Fibroblast of skin of right biceps (primary cell): ENCODE data around the gene LYPD6.
"Not testable (repeated sequence)": the region's sequence is repeated elsewhere in the genome, so short reads cannot be mapped to it uniquely, and the experiment has no call there.

Experiments used
- DNase-seq: peaks from one replicate; pipeline ENCODE4 v3.0.0-alpha.2; 2013

The LYPD6 gene

DNA sequence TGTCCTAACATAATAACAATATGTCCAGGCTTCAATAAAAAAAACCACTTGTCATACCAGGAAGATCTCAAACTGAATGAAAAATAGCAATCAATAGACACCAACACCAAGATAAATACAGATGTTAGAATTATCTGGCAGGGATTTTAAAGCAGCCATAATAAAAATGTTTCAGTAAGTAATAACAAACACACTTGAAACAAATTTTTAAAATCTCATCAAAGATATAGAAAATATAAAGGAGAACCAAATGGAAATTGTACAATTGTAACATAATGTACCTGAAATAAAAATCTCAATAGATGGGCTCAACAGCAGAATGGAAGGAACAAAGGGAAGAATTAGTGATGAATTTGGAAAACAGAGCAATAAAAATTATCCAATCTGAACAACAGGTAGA is 128.1 kb downstream of the LYPD6 start:
- DNase-seq = no peak

DNA sequence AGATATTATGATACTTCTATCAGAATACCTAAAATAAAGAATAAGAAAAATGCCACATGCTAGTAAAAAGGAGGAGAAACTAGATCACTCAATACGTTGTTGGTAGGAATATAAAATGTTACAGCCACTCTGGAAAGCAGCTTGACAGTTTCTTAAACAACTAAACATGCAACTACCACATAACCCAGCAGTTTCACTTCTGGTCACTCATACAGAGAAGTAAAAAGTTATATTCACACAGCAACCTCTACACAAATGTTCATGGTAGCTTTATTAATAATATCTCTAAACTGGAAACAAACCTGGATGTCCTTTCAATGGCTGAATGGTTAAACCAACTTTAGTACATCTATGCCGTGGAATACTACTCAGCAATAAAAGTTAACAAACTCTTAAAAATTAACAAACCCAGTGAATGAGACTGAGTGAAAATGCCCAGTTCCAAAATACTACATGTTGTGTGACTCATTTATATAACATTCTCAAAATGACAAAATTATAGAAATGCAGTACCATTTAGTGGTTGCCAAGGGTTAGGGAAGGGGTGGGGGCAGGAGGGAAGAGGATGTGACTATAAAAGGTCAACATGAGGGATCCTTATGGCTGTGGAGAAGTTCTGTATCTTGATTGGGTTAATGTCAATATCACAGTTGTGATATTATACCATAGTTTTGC is 133.1 kb downstream of the LYPD6 start:
- DNase-seq = peak; percentile 28

DNA sequence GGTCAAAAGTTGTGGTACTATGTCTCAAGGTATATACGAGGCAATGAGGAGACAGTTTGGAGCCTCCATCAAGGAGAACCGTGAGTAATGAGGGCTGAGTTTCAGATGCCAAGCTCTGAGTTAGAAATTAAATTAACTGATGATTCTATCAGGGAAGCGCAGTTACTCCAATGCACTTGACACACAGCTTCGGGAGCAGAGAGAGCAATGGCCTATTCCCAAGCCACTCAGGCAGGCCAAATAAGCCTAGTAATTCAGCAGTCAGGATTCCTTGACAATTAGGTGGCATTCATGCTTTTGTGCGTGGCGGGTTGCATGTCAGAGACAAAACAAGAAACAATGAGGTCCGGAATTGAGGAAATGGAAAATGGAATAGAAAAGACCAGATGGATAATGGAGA is 134.0 kb downstream of the LYPD6 start:
- no peak for DNase-seq

- no peak for DNase-seq
These were observed 135.5 kb downstream of the LYPD6 start for GRCh38 chr2:149465873-149466272.

- peak; percentile 62 for DNase-seq
These were observed 136.2 kb downstream of the LYPD6 start for GRCh38 chr2:149466635-149467034.

- peak; percentile 55 for DNase-seq
These were observed 137.0 kb downstream of the LYPD6 start for GRCh38 chr2:149467436-149467835.

- DNase-seq = no peak
These were observed 138.2 kb downstream of the LYPD6 start for GRCh38 chr2:149468636-149469035.

DNA sequence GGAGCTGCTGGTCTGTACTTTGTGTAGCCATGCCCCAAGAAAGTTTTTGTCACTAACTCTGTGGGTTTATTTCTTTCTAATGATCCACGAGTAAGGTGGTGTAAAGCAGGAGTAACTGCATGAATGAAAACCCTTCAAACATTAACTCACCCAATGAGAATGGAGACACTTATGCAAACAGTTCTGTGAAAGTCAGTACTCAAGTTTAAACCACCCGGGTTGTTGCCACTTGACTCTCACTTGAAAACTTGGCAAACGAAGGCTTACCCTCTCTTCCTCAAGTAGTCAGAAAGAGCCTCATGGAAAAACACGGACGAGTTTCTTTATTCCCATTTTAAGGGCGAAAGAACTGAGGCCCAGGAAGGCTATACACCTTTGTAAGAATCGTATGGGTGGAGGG is 139.7 kb downstream of the LYPD6 start:
- DNase-seq = no peak

- no peak for DNase-seq
These were observed 142.0 kb downstream of the LYPD6 start for GRCh38 chr2:149472413-149472812.

- DNase-seq = no peak
These were observed 142.7 kb downstream of the LYPD6 start for GRCh38 chr2:149473068-149473467.

DNA sequence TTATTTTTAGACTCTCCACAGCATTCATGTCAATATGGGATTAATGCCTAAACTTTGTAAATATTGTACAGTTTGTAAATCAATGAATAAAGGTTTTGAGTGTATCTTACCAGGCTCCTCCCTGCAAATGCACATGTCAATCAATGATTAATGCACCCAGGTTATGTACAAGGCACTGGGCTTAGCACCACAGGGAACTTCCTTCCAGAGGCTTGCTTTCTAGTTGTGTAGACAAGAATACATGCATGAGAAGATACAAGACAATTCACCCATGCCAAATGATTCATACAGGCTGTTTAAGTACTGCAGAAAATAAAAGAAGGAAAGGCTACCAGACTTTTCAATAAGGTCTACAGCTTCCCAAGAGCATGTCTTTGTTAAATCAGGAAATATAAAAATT is 143.1 kb downstream of the LYPD6 start:
- no peak for DNase-seq

- DNase-seq = no peak
These were observed 152.7 kb downstream of the LYPD6 start for GRCh38 chr2:149483004-149483605.

GRCh38 chr2:149486664-149487063 is 156.3 kb downstream of the LYPD6 start:
- no peak for DNase-seq

GRCh38 chr2:149487189-149487588 is 156.8 kb downstream of the LYPD6 start:
- DNase-seq = no peak

DNA sequence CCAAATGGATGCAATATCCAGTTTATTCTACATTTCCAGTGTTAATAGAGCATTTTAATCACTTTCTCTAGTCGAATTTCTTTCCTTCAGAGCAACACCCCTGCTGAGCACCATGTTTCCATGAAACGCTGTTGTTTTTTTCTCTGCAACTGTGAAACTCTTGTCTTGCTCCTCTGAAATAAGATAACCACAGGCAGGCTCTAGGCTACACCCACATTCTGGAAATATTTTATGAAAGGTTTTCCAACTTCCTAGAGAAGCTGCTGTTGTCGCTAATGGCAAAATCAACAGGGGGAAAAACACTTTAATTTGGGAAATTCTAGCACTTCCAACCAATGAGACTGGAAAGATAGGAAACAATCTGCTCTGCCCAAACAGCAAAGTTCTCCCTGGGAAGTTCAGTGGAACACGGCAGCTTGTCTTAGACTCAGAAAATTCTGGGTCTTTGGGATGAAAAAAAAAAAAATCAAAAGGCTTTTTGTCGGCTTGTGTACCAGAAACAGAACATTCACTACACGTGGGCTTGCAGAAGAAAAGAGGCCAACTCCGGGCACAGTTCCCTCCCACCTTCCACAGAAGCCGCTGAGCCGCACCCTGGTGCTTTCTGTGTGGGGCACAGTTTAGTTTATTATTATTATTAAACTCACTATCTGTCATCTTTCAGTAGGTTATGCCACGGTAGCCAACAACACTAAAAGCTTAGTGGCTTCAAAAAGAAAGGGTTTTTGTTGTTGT is 158.5 kb downstream of the LYPD6 start:
- DNase-seq = no peak

DNA sequence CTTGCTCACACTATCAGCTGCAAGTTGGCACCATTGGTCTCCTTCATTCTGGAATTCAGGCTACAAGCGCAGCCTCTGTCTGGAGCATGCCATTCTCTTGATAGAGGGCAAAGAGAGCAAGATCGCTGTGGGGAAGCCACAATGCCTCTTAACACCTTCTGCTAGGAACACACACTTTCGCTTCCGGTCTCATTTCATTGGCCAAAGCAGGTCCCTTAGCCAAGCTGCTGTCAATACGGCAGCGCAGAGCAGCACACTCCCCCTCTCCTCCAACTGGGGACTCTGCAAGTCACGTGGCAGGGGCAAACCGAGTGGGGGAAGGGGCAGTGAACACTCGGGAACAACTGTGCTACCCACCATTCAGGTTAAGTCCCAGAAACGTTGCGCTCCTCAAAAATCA is 159.1 kb downstream of the LYPD6 start:
- no peak for DNase-seq

DNA sequence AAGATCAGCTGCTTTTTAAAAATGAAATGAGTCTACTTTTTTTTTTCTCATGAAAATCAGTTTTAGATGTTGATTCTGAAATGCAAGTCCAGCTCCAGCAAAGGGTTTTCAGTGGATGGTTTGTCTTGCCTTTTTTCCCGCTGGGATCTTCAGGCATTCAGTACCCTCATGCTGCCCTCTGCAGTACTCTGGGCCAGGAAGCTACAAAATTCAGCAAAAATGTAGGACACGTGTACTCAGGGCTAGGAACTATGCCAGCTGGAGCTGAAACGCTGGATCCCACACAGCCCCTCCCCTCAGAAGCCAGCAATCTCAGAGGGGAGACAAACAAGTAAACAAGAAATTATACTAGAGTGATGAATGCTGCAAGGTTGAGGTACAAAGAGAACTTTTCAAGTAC is 159.9 kb downstream of the LYPD6 start:
- DNase-seq = peak; percentile 59

- no peak for DNase-seq
These were observed 162.5 kb downstream of the LYPD6 start for GRCh38 chr2:149492923-149493322.

DNA sequence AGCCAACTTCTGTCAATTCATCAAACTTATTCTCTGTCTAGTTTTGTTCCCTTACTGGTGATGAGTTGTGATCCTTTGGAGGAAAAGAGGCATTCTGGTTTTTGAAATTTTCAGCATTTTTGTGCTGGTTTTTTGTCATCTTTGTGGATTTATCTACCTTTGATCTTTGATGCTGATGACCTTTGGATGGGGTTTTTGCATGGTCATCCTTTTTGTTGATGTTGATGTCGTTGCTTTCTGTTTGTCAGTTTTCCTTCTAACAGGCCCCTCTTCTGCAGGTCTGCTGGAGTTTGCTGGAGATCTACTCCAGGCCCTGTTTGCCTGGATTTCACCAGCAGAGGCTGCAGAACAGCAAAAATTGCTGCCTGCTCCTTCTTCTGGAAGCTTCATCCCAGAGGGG is 168.8 kb downstream of the LYPD6 start:
- DNase-seq = not testable (repeated sequence)

GRCh38 chr2:149506808-149507207 is 176.4 kb downstream of the LYPD6 start:
- DNase-seq = not testable (repeated sequence)

GRCh38 chr2:149507974-149508373 is 177.6 kb downstream of the LYPD6 start:
- peak; percentile 16 for DNase-seq

GRCh38 chr2:149513461-149513860 is 183.1 kb downstream of the LYPD6 start:
- no peak for DNase-seq
